Upper lobe of right lung (tissue), 1 donor: ENCODE results near the gene SLC39A7. TPM values are rescaled to one million over a fixed set of nuclear protein-coding genes. Genes with fewer than 3 reads are reported as not detected.

Source experiments
- ATAC-seq: fragments of 200-7000 bp; cut with Tn5 transposase; one replicate; pipeline ENCODE4 v1.9.1; 2020; ENCODE audit warnings: mild to moderate bottlenecking, moderate library complexity
- DNase-seq: peaks from one replicate; pipeline ENCODE4 v3.0.0-alpha.2; 2020
- H3K27ac ChIP-seq: fragments of 200-600 bp; one replicate; pipeline ENCODE4 v1.8.0; 2022
- H3K27me3 ChIP-seq: fragments of 200-600 bp; one replicate; pipeline ENCODE4 v1.8.0; 2022; ENCODE audit warnings: mild to moderate bottlenecking
- H3K36me3 ChIP-seq: fragments of 200-600 bp; one replicate; pipeline ENCODE4 v1.8.0; 2022
- H3K4me1 ChIP-seq: fragments of 200-600 bp; one replicate; pipeline ENCODE4 v1.8.0; 2022
- H3K4me3 ChIP-seq: fragments of 200-600 bp; one replicate; pipeline ENCODE4 v1.8.0; 2022; ENCODE audit warnings: mild to moderate bottlenecking
- H3K9me3 ChIP-seq: fragments of 200-600 bp; one replicate; pipeline ENCODE4 v1.8.0; 2022
- CTCF ChIP-seq: fragments of 200-600 bp; IDR thresholded peaks from one replicate; pipeline ENCODE4 v1.8.0; 2022; ENCODE audit warnings: antibody characterized with exemption
- intact Hi-C: fragments of 100-400 bp; cut with DNase I; formaldehyde crosslinking; loops from one replicate; pipeline ENCODE4 v1.11.0; 2022
- total RNA-seq: library from RNA; stranded (reverse); fragmentation: NEBNext Ultra II Directional; extraction: Animal tissue kit (Norgen Biotek cat#: 25700); gene quantifications from one replicate; pipeline ENCODE4 v1.2.1, GENCODE V29; 2021
- donor health status: DM: no; HTN: yes; CAD: no; lungs with severe emphysema.

Gene SLC39A7
- total RNA-seq, 1 donor from 2014 or later: 89.1 TPM

DNA sequence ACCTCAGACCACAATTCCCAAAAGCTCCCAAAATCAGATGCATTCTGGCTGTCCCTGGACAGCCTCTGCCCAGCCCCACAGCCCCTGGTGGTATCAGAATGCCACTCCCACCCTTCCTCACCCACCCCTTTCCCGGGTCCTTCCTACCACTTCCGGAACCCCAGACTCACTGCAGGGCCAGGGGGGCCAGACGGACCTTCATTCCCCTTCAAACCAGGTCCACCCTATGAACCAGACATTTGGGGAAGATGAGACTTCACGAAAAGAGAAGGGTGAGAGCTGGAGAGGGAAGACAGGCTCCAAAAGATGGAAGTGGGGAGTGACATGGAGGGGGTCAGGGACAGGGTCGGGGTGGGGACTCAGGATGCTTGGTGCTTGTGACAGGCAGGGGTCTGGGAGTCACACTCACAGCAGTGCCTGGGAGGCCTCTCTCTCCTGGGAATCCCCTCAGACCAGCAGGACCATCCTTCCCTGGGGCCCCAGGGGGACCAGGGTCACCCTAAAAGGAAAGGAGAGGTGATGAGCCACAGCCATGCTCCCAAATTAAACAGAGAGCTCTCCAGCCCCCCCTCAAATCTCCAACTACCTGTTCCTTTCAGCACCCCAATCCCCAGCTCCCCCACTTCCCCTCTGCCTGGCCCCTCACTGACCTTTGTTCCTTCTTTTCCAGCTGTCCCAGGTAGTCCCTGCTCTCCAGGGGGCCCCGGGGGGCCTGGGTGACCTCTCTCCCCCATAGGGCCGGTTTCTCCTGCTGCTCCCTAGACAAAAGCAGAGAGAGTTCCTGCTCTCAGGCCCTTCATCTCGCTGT is 28.6 kb upstream of the SLC39A7 start:
- ATAC-seq (no peak), DNase-seq (peak; percentile 46)
- no peaks in the 10 kb centered on the region for H3K36me3 ChIP-seq
- intact Hi-C loops: no loop called here
- no peak for TF ChIP-seq CTCF
- no peak overlapping the region for H3K4me3 ChIP-seq
- H3K4me1 ChIP-seq: no peaks in the 10 kb centered on the region
- H3K27me3 ChIP-seq: no peaks in the 10 kb centered on the region
- H3K27ac ChIP-seq: no peak overlapping the region
- H3K9me3 ChIP-seq: no peaks in the 10 kb centered on the region

- TF ChIP-seq CTCF: peak; percentile 39
- intact Hi-C loops: no loop called here
- Histone ChIP-seq H3K27ac (no peak overlapping the region), H3K4me3 (no peak overlapping the region), H3K9me3 (no peaks in the 10 kb centered on the region), H3K27me3 (no peaks in the 10 kb centered on the region), H3K36me3 (no peaks in the 10 kb centered on the region), H3K4me1 (no peaks in the 10 kb centered on the region)
- ATAC-seq: peak; percentile 18
- peak; percentile 61 for DNase-seq
Observed at GRCh38 chr6:33172688-33173534, 27.8 kb upstream of the SLC39A7 start.

DNA sequence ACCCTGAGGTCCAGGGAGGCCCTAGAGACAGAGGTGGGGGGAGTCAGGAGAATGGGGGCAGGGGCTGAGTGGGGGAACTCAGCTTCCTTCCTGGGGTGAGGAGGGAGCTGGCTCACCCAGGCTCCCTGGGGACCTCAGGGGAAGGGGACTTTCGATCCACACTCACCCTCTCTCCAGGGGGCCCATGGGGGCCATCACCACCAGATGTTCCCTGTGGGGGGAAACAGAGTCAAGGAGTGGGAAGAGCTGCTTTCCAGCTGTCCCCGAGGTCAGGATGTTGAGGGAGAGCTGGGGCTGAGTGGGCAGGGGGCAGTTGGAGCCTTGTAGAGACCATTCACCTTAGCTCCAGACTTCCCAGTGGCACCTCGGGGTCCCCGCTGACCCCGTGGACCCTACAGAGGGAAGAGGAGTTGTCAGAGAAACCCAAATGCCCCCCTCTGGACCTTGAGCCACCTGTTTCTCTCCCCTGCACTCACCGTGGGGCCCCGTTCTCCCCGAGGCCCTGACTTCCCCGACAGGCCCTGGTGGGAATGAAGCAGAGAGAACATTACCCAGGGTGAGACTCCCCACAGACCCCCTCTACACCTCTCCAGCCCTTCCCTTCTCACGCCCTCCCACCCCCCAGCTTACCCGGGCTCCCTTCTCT is 27.0 kb upstream of the SLC39A7 start:
- no peak overlapping the region for H3K4me3 ChIP-seq

GRCh38 chr6:33174784-33175183 is 25.9 kb upstream of the SLC39A7 start:
- Histone ChIP-seq H3K27ac (no peak overlapping the region), H3K4me1 (no peaks in the 10 kb centered on the region), H3K4me3 (no peak overlapping the region), H3K9me3 (no peaks in the 10 kb centered on the region), H3K36me3 (no peaks in the 10 kb centered on the region), H3K27me3 (no peaks in the 10 kb centered on the region)
- ATAC-seq (no peak), DNase-seq (peak; percentile 52)
- no peak for TF ChIP-seq CTCF
- intact Hi-C loops: no loop called here

More for the DNA sequence above, 27.0 kb upstream of the SLC39A7 start:
- Histone ChIP-seq H3K27me3 (no peaks in the 10 kb centered on the region), H3K36me3 (no peaks in the 10 kb centered on the region), H3K9me3 (no peaks in the 10 kb centered on the region), H3K4me1 (no peaks in the 10 kb centered on the region), H3K27ac (no peak overlapping the region)
- TF ChIP-seq CTCF: no peak
- DNase-seq (peak; percentile 31), ATAC-seq (no peak)
- intact Hi-C loops: no loop called here

- Histone ChIP-seq H3K9me3 (no peaks in the 10 kb centered on the region), H3K27me3 (no peaks in the 10 kb centered on the region), H3K27ac (no peak overlapping the region), H3K4me1 (no peaks in the 10 kb centered on the region), H3K4me3 (no peak overlapping the region), H3K36me3 (no peaks in the 10 kb centered on the region)
- DNase-seq (peak; percentile 40), ATAC-seq (no peak)
- intact Hi-C loops: no loop called here
- TF ChIP-seq CTCF: no peak
Observed at GRCh38 chr6:33175436-33176069, 25.1 kb upstream of the SLC39A7 start.
